IPS-15b (cell line): ENCODE data around the gene GUK1.
A peak's percentile ranks its signal among the peaks of the same experiment; 100 is the strongest.

ENCODE experiments used
- H3K27me3 ChIP-seq: one replicate; pipeline ENCODE4 v1.6.1; 2013; ENCODE audit warnings: low read length; ENCODE audit not compliant: control insufficient read depth, insufficient read depth
- H3K36me3 ChIP-seq: one replicate; pipeline ENCODE4 v1.6.1; 2013; ENCODE audit warnings: low read length; ENCODE audit not compliant: control insufficient read depth, insufficient read depth
- H3K4me1 ChIP-seq: one replicate; pipeline ENCODE4 v1.6.1; 2013; ENCODE audit warnings: mild to moderate bottlenecking, low read length; ENCODE audit not compliant: control insufficient read depth, insufficient read depth
- H3K4me3 ChIP-seq: one replicate; pipeline ENCODE4 v1.5.1; 2013; ENCODE audit warnings: low read depth, low read length
- H3K9ac ChIP-seq: one replicate; pipeline ENCODE4 v1.6.1; 2013; ENCODE audit warnings: low read depth, mild to moderate bottlenecking, low read length
- H3K9me3 ChIP-seq: one replicate; pipeline ENCODE4 v1.6.1; 2013; ENCODE audit warnings: mild to moderate bottlenecking, low read length; ENCODE audit not compliant: control insufficient read depth, insufficient read depth

GUK1 gene

DNA sequence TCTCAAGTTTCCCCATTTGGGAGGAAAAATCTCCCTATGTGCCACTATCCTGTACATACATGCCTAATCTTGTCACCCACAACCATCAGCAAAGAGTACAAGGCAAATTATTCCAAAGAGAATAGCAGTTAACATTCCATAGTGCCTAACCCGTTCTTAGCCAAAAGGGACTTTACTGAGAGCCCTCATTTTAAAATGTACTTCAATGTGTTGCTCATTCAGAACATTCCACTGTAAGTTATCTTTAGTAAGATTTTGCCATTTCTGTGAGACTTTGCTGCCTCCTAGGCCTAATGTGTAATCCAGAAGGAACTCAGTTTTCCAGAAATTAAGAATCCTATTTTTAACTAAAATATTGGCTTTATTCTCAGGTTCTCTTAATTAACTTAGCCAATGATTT, 19.7 kb upstream of the GUK1 start:
- Histone ChIP-seq H3K9ac (no peak overlapping the region), H3K27me3 (peaks cover 2% of the 10 kb centered on the region), H3K4me1 (no peaks in the 10 kb centered on the region), H3K4me3 (no peak overlapping the region), H3K9me3 (no peaks in the 10 kb centered on the region), H3K36me3 (no peaks in the 10 kb centered on the region)

DNA sequence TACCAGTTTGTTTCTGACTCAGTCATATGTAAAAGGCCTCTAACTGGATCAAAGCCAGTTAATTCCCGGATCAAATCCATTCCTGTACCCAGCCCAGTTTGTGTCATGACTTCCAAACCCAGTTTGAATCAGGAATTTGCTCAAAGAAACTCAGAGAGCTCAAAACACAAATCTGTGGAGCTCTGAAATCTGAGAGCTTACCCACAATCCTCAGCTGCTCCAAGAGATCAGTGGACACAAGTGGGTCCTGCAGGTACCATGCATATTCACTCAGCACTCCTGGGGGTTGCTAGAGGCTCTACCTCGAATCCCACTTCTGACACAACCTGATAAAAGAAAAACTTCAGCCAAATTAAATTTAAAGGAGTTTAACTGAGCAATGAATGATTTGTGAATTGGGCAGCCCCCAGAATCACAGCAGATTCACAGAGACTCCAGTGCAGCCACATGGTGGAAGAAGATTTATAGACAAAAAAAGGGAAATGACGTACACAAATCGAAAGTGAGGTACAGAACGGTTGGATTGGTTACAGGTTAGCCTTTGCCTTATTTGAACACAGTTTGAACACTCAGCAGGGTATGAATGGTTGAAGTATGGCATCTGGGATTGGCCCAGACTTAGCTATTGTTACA, 19.1 kb upstream of the GUK1 start:
- H3K27me3 ChIP-seq: peaks cover 2% of the 10 kb centered on the region
- no peaks in the 10 kb centered on the region for H3K9me3 ChIP-seq
- H3K4me3 ChIP-seq: no peak overlapping the region
- H3K4me1 ChIP-seq: no peaks in the 10 kb centered on the region
- no peak overlapping the region for H3K9ac ChIP-seq
- H3K36me3 ChIP-seq: no peaks in the 10 kb centered on the region

DNA sequence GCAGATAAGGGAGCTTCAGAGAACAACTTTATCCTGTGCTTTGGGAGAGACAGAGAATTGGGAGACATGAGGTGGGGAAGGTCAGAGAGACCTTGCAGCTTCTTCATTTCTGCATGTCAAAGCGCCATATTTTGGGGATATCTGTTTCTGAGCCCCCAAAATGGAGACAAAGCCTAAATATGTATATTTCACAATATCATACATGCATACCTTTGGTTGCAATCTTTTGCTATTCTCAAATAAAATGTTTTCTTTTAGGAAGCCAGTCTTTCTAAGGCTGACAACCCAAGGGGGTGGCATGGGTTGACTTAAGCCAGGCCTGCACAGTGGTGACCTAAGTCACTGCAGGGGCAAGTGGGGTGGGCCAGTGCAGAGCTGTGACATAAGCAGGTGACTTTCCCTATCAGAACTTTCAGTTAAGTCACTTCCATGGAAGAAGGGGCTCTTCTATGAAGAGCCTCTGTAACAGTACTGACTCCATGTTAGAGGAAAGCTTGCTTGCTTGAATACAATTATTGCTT, 17.1 kb upstream of the GUK1 start:
- H3K4me3 ChIP-seq: no peak overlapping the region
- no peaks in the 10 kb centered on the region for H3K36me3 ChIP-seq
- H3K9ac ChIP-seq: no peak overlapping the region
- H3K9me3 ChIP-seq: no peaks in the 10 kb centered on the region
- peaks cover 2% of the 10 kb centered on the region for H3K27me3 ChIP-seq
- no peaks in the 10 kb centered on the region for H3K4me1 ChIP-seq

DNA sequence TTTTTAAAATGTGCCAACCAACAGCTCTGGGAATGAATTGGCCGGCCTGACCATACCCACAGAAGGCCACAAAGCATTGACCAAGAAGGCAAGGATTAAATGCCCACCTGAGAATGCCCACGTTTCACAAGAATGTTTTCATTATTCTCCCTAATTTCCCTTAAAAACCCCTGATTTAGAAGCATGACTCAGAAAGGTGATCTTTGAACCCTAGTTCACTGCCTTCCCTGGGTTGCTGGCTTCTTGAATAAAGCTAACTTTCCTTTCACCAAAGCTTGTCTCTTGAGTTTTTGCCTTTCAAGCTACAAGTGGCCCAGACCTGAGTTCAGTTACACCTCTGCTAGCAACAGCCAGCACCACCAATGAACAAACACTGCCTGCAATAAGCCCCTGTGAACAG, 16.6 kb upstream of the GUK1 start:
- no peak overlapping the region for H3K4me3 ChIP-seq
- H3K4me1 ChIP-seq: no peaks in the 10 kb centered on the region
- peaks cover 2% of the 10 kb centered on the region for H3K27me3 ChIP-seq

DNA sequence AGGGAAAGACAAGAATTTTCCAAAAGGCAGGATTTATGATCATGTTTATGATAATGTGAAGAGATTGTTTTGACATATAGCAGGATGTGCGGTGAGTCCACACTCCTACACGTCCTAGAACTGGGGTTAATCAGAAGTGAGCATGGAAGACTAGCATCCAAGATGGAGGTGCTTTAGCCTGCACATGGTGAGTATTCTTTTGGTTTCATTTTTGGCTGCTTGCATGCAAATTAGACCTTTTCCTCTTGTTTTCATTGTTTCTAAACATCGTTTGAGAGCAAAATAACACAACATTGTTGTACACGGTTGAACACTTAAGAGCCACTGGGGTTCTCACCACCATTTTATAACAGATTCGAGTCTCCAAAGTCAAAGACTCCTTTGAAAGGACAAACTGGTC, 14.9 kb upstream of the GUK1 start:
- no peaks in the 10 kb centered on the region for H3K9me3 ChIP-seq
- H3K36me3 ChIP-seq: no peaks in the 10 kb centered on the region
- peaks cover 5% of the 10 kb centered on the region for H3K27me3 ChIP-seq
- no peak overlapping the region for H3K9ac ChIP-seq
- no peak overlapping the region for H3K4me3 ChIP-seq
- no peaks in the 10 kb centered on the region for H3K4me1 ChIP-seq

More for the DNA sequence above, 16.6 kb upstream of the GUK1 start:
- no peak overlapping the region for H3K9ac ChIP-seq
- H3K36me3 ChIP-seq: no peaks in the 10 kb centered on the region
- H3K9me3 ChIP-seq: no peaks in the 10 kb centered on the region

DNA sequence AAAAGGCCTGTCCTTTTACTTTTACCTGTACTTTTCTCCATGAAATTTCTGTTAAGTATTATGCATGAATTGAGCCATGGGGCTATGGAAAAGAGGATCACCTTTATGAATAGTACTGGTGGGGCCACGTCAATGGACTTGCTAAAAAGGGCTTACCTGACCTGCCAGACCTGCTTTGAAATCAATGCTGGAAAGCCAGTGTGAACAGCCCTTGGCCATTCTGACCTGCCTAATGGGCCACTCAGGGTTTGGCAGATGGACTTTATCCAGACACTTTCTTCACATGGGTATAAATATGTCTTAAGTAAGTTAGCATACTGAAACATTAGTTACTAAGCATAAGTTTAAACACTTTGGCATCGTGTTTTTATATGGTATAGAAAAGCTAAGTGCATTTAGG, 8.3 kb upstream of the GUK1 start:
- Histone ChIP-seq H3K4me3 (no peak overlapping the region), H3K9me3 (no peaks in the 10 kb centered on the region), H3K27me3 (peaks cover 18% of the 10 kb centered on the region), H3K9ac (no peak overlapping the region), H3K4me1 (no peaks in the 10 kb centered on the region), H3K36me3 (no peaks in the 10 kb centered on the region)

DNA sequence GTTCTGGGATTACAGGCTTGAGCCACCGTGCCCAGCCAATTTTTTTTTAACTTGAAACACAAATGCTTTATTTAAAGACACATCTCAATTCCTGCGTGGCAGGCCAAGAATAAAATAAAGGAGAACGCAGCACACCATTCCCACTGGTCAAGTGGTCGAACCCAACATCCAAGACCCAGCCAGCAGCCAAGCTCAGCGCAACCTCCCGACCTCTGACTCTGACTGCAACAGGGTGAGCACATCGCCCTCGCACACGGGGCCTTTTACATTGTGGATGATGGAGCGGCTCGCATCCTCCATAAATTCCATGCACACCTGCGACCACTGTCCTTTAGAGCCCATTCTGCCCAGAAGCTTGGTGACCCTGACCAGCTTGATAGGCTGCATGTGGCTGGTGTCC, 5.5 kb upstream of the GUK1 start:
- H3K36me3 ChIP-seq: no peaks in the 10 kb centered on the region
- H3K9me3 ChIP-seq: no peaks in the 10 kb centered on the region
- H3K4me3 ChIP-seq: no peak overlapping the region

DNA sequence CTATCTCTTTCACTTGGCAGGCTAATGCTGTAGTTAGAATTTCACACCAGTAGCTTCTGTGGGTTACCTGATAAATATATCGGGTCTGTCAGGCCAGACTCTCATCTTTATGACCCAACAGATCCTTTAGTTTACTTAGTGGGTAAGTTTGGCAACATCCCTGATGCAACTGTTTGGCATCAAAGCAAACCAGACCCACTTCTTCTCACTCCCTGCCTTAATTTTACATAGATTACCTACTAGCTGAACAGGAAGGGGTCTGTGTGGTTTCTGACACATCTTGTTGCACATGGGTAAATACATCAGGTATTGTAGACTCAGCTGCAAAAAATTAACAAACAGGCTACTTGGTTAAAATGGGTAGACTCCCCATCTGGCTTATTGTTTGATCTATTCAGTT, 3.2 kb upstream of the GUK1 start:
- no peaks in the 10 kb centered on the region for H3K4me1 ChIP-seq
- H3K9ac ChIP-seq: no peak overlapping the region
- H3K27me3 ChIP-seq: peaks cover 18% of the 10 kb centered on the region
- H3K4me3 ChIP-seq: no peak overlapping the region
- no peaks in the 10 kb centered on the region for H3K36me3 ChIP-seq
- H3K9me3 ChIP-seq: no peaks in the 10 kb centered on the region

More for the DNA sequence above, 5.5 kb upstream of the GUK1 start:
- peaks cover 21% of the 10 kb centered on the region for H3K27me3 ChIP-seq
- no peak overlapping the region for H3K9ac ChIP-seq
- H3K4me1 ChIP-seq: no peaks in the 10 kb centered on the region

DNA sequence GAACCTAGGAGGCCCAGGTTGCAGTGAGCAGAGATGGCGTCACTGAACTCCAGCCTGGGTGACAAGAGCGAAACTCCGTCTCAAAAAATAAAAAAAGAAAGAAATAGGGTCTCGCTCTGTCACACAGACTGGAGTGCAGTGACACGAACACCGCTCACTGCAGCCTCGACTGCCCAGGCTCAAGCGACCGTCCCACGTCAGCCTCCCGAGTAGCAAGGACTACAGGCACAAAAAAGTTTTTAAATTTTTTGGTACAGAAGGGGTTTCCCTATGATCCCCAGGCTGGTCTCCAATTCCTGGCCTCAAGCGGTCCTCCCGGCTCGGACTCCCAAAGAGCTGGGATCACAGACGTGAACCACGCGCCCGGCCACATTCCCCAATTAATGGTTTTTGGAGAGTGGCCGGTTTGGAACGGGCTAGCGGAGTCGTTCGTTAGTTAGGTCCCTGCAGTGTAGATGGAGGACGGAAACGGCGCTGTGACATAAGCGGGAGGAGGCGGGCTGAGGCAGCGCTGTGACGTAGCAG, 611 bp upstream of the GUK1 start:
- Histone ChIP-seq H3K4me1 (no peaks in the 10 kb centered on the region), H3K27me3 (peaks cover 18% of the 10 kb centered on the region), H3K36me3 (no peaks in the 10 kb centered on the region), H3K4me3 (peak overlapping the region; percentile 52), H3K9ac (no peak overlapping the region), H3K9me3 (no peaks in the 10 kb centered on the region)

DNA sequence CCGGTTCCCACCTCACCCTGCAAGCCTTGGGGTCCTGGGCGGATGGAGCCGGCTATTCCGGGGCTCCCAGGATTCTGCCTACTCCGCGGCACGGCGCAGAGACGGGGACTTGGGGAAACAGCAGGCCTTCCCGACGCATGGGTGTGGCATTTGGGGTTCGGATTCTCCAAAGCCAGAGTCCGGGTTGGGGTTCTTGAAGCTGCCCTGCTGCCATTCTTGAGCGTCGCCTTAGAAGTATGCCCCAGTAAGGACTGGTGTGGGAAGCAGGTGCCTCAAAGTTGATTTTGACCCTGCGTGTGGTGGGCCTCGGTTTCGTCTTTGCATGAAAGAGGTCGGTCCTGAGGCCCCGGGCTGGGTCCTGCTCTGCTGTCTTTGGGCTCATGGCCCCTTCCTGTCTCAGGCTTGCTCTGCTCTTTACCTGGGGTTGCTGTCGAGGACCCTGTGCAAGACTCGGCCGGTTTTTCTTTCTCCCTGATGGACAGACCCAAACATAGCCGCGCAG, 696 bp downstream of the GUK1 start:
- Histone ChIP-seq H3K9me3 (no peaks in the 10 kb centered on the region), H3K9ac (peak overlapping the region; percentile 12), H3K27me3 (peaks cover 8% of the 10 kb centered on the region), H3K4me1 (no peaks in the 10 kb centered on the region), H3K36me3 (no peaks in the 10 kb centered on the region), H3K4me3 (peak overlapping the region; percentile 75)

DNA sequence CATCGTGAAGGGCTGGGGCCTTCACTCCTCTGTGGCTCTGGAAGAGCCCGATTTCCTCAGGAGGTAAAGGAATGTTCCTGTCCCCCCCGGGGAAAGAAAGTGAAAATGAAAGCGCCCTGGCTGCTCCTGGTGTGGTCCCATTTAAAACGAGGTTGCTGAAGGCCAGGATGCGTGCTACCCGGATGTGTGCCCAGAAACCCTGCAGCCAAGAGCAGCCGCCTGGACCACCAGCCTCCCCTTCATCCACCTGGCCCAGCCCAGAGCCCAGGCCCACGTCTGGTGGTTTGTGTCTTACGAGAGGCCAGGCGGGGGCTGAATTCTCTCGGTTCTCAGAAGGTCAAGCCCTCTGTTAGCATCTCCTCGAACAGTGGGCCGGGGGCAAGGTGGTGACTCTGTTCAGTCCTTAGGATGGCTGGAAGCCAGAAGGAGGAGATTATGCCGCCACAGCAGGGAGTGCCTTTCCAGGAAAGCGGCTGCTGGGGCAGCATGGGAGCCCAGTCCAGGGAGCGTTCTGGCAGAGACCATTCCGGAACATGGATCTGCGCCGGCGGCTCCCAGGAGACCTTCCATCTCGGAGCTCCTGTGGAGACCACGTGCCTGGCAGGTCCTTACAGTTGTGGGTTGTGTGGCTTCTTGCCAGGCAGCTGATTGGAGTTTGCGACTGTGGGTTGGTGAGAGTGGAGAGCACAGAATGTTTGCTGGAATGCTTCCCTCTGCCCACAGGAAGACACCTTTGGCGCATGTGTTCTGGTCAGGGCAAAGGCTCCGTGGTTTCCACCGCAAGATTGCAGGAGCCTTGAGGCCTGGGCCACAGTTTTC, 1.4 kb downstream of the GUK1 start:
- H3K4me3 ChIP-seq: peak overlapping the region; percentile 75
- H3K4me1 ChIP-seq: no peaks in the 10 kb centered on the region
- no peaks in the 10 kb centered on the region for H3K36me3 ChIP-seq

More for the DNA sequence above, 1.4 kb downstream of the GUK1 start:
- no peak overlapping the region for H3K9ac ChIP-seq
- H3K9me3 ChIP-seq: no peaks in the 10 kb centered on the region
- H3K27me3 ChIP-seq: peaks cover 7% of the 10 kb centered on the region
